Stomach (tissue), 4 donors: Measurements from ENCODE around the gene SPNS1.

Experiments
- CTCF ChIP-seq, 7 experiments: fragments of 450-650 bp in 4 of 7; fragments of 200-600 bp in 3 of 7; sonication (generic) in 3 of 7; IDR thresholded peaks; one replicate each; pipeline ENCODE4 v1.5.1; 2016 to 2019; ENCODE audit warnings: antibody characterized with exemption in 7 of 7, control low read depth in 2 of 7, mild to moderate bottlenecking in 1 of 7
- POLR2A ChIP-seq, 4 donors: fragments of 450-650 bp; IDR thresholded peaks; one replicate each; pipeline ENCODE4 v1.6.1; 2016; ENCODE audit warnings: antibody characterized with exemption in 4 of 4, control low read depth in 2 of 4, mild to moderate bottlenecking in 1 of 4, moderate library complexity in 1 of 4

- TF ChIP-seq POLR2A (IDR thresholded peaks at IDR 0.05) = no peak
- no peak for TF ChIP-seq CTCF (IDR thresholded peaks at IDR 0.05)
Measured at GRCh38 chr16:28938721-28939120, 35.9 kb upstream of the SPNS1 start.
